ENCODE results near the gene PRDM11. TPM values are rescaled to one million over a fixed set of nuclear protein-coding genes. Genes with fewer than 3 reads are reported as not detected.

Gene PRDM11
- total RNA-seq, 1 donor from 2014 or later: 24.0 TPM

DNA sequence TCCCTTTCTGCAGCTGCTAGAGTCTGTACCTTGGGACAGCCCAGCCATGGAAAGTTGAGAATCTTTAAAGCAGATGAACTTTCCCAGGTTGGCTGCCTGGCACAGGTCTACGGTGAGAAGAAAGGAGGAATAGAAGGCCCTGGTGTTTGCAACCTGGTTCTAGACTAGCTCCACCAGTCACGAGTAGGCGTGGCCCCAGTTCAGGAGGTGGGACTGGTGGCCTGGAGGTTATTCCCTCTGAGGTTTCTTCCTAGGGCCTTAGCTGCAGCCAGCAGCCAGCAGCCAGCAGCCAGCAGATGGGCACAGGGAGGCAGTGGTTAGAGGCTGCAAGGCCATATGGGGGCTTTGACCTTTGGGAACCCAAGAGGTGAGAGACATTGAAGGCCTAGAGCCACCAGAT is 40.9 kb downstream of the PRDM11 start:
- TF ChIP-seq, protein P1, sequence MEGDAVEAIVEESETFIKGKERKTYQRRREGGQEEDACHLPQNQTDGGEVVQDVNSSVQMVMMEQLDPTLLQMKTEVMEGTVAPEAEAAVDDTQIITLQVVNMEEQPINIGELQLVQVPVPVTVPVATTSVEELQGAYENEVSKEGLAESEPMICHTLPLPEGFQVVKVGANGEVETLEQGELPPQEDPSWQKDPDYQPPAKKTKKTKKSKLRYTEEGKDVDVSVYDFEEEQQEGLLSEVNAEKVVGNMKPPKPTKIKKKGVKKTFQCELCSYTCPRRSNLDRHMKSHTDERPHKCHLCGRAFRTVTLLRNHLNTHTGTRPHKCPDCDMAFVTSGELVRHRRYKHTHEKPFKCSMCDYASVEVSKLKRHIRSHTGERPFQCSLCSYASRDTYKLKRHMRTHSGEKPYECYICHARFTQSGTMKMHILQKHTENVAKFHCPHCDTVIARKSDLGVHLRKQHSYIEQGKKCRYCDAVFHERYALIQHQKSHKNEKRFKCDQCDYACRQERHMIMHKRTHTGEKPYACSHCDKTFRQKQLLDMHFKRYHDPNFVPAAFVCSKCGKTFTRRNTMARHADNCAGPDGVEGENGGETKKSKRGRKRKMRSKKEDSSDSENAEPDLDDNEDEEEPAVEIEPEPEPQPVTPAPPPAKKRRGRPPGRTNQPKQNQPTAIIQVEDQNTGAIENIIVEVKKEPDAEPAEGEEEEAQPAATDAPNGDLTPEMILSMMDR (conservative IDR thresholded peaks at IDR 0.05): no peak
- Mint-ChIP-seq H3K4me1 (ENCODE audit: unreplicated experiment) (no peaks in the 10 kb centered on the region), H3K36me3 (peaks cover 23% of the 10 kb centered on the region), H3K4me3 (no peak overlapping the region), H3K27ac (no peak overlapping the region), H3K27me3 (no peaks in the 10 kb centered on the region), H3K9me3 (no peaks in the 10 kb centered on the region)
- DNase-seq (ENCODE audit: extremely low spot score, unreplicated experiment): no peak

DNA sequence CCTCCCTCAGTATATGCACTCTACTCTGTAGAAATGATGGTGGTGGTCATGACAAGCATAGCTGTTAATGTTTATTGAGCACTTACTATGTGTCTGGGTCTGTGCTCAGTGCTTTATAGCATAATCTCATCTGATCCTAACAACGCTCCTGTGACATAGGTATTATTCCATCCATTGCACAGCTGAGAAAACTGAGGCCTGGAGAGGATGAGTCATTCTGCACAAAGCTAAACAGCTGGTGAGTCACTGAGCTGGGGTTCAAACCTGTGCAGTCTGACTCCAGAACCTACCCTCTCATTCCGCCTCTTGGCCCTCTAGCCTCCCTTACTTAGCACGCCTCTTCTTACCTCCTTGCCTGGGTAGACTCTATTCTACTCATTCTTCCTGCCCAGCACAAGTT is 41.7 kb downstream of the PRDM11 start:
- Mint-ChIP-seq H3K36me3 (peaks cover 26% of the 10 kb centered on the region), H3K4me3 (no peak overlapping the region), H3K27ac (no peak overlapping the region), H3K4me1 (ENCODE audit: unreplicated experiment) (no peaks in the 10 kb centered on the region), H3K9me3 (no peaks in the 10 kb centered on the region), H3K27me3 (no peaks in the 10 kb centered on the region)
- TF ChIP-seq, protein P1 (conservative IDR thresholded peaks at IDR 0.05): no peak
- no peak for DNase-seq (ENCODE audit: extremely low spot score, unreplicated experiment)

DNA sequence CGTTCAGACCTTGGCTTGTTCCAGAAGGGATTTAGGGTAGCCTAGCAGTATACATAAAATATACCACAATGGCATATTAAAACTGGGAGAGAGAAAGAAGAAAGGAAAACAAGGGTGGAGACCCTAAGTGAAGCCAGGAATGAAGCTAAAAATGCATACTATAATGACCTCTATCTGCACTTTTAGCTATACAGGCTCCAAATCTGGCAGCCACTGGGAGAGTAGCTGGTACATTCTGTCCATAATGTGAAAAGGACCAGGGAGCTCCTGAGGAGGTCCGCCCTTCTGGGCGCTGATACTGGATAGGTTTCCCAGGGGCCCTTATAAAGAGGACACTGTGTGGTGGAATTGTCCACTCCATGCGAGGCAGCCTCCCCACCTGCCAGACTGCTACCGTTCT is 42.8 kb downstream of the PRDM11 start:
- TF ChIP-seq, protein P1 (conservative IDR thresholded peaks at IDR 0.05): no peak
- no peak for DNase-seq (ENCODE audit: extremely low spot score, unreplicated experiment)
- Mint-ChIP-seq H3K36me3 (peaks cover 30% of the 10 kb centered on the region), H3K4me3 (no peak overlapping the region), H3K27me3 (no peaks in the 10 kb centered on the region), H3K27ac (no peak overlapping the region), H3K9me3 (no peaks in the 10 kb centered on the region), H3K4me1 (ENCODE audit: unreplicated experiment) (peaks cover 6% of the 10 kb centered on the region)

DNA sequence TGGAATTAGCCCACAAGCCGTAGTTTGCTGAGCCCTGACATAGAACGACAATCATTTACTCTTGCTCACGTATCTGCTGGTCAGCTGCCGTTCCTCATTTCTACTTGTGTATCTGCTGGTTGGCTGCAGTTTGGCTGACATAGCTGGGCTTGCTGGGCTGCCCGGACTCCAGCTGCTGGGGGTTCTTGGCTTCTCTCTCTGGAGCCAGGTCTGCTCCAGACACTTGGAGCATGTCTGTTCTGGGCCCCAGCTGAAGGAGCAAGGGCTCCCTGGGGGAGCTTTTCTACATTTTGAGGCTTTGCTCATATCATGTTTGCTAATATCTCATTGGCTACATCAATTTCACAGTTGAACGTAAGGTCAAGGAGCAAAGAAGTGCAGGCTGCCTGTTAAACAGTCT is 47.3 kb downstream of the PRDM11 start:
- Mint-ChIP-seq H3K4me1 (ENCODE audit: unreplicated experiment) (peaks cover 6% of the 10 kb centered on the region), H3K27me3 (no peaks in the 10 kb centered on the region), H3K9me3 (no peaks in the 10 kb centered on the region), H3K4me3 (no peak overlapping the region), H3K36me3 (peaks cover 40% of the 10 kb centered on the region), H3K27ac (no peak overlapping the region)
- DNase-seq (ENCODE audit: extremely low spot score, unreplicated experiment): no peak
- TF ChIP-seq, protein P1 (conservative IDR thresholded peaks at IDR 0.05): no peak

DNA sequence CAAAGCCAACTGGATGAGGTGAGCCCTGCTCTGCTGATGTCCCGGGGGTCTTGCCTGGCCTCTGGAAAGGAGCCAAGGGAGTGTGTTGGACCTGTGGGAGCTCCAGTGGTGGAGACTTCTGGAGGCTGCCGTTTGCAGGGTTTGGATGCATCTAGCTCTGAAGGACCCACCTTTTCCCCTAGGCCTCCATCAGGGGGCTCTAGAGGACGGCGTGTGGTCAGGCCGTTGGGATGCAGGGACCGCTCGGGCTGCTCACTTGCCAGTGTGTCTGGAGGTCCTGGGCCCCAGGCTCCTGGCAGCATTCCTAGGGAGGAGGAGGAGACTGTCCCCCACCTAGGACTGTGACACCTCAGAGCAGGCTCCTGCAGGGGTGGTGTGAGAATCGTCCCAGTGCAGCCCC is 58.3 kb downstream of the PRDM11 start:
- H3K9me3 Mint-ChIP-seq: peaks cover 4% of the 10 kb centered on the region
- H3K27me3 Mint-ChIP-seq: no peaks in the 10 kb centered on the region
- H3K27ac Mint-ChIP-seq: no peak overlapping the region
- H3K4me3 Mint-ChIP-seq: no peak overlapping the region
- TF ChIP-seq, protein P1 (conservative IDR thresholded peaks at IDR 0.05): no peak
- peaks cover 7% of the 10 kb centered on the region for H3K4me1 Mint-ChIP-seq (ENCODE audit: unreplicated experiment)
- no peak for DNase-seq (ENCODE audit: extremely low spot score, unreplicated experiment)
- peaks cover 21% of the 10 kb centered on the region for H3K36me3 Mint-ChIP-seq

DNA sequence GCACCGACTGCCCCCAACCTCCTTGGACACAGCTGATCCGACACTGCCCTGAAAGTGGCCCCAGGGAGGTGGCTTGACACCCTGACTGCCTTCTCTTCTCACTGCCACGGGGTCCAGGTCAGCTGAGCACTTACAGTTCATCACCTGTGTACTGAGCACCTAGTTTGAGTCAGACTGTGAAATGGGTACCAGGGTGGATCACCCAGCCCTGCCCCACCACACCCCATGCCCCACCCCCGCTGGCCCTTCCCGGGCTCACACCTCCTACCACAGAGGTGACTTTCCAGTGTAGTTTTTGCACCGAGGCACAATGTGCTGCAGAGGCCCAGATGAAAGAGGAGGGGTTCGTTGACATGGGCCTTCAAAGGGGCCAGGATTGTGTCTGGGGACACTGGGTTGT is 59.5 kb downstream of the PRDM11 start:
- Mint-ChIP-seq H3K9me3 (peaks cover 4% of the 10 kb centered on the region), H3K36me3 (peaks cover 13% of the 10 kb centered on the region), H3K4me3 (no peak overlapping the region), H3K4me1 (ENCODE audit: unreplicated experiment) (peaks cover 14% of the 10 kb centered on the region), H3K27me3 (no peaks in the 10 kb centered on the region), H3K27ac (no peak overlapping the region)
- no peak for DNase-seq (ENCODE audit: extremely low spot score, unreplicated experiment)
- TF ChIP-seq, protein P1 (conservative IDR thresholded peaks at IDR 0.05): no peak

All from type B pancreatic cell (in vitro differentiated cells).